Right forelimb (tissue), 1 donor: ENCODE data around the gene COL17A1.

Source experiments
- DNase-seq: peaks from one replicate; pipeline ENCODE4 v3.0.0-alpha.2; 2018

The COL17A1 gene

GRCh38 chr10:103983367-103983911, 102.2 kb downstream of the COL17A1 start:
- DNase-seq: no peak

GRCh38 chr10:103982639-103983038, 103.0 kb downstream of the COL17A1 start:
- DNase-seq: no peak
